ENCODE data around the gene PDZD2.

DNA sequence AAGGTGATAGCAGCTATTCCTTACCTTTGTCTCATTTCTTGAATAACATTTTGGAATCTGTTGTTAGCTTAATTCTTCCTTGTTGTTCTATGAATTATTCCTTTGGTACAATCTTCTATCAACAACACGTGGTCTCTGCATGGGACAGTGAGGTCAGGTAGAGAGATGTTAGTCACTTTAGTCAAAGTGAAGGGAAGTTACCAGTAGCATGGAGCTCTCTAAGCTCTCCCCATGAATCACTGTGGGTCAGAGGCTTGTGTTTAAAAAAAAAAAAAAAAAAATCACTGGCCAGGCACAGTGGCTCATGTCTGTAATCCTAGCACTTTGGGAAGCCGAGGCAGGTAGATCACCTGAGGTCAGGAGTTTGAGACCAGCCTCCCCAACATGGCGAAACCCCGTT is 419.2 kb downstream of the PDZD2 start:
- TF ChIP-seq, protein P1, sequence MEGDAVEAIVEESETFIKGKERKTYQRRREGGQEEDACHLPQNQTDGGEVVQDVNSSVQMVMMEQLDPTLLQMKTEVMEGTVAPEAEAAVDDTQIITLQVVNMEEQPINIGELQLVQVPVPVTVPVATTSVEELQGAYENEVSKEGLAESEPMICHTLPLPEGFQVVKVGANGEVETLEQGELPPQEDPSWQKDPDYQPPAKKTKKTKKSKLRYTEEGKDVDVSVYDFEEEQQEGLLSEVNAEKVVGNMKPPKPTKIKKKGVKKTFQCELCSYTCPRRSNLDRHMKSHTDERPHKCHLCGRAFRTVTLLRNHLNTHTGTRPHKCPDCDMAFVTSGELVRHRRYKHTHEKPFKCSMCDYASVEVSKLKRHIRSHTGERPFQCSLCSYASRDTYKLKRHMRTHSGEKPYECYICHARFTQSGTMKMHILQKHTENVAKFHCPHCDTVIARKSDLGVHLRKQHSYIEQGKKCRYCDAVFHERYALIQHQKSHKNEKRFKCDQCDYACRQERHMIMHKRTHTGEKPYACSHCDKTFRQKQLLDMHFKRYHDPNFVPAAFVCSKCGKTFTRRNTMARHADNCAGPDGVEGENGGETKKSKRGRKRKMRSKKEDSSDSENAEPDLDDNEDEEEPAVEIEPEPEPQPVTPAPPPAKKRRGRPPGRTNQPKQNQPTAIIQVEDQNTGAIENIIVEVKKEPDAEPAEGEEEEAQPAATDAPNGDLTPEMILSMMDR (conservative IDR thresholded peaks at IDR 0.05; ENCODE audit: low read depth, low read length), result no peak
- no peak for TF ChIP-seq EZH2 (IDR thresholded peaks at IDR 0.05; ENCODE audit: borderline replicate concordance, low read depth, low read length, poor library complexity, severe bottlenecking)
